Endothelial cell of umbilical vein (primary cell): Measurements from ENCODE around the gene PRPSAP1.
A peak's percentile ranks its signal among the peaks of the same experiment; 100 is the strongest.

ENCODE experiments used
- CTCF ChIP-seq, 2 donors: IDR thresholded peaks; 1 replicate in 1 of 2; 2 replicates in 1 of 2; pipeline ENCODE4 v1.5.1; 2011; ENCODE audit warnings: low read length in 2 of 2, mild to moderate bottlenecking in 2 of 2, moderate library complexity in 2 of 2, control low read depth in 1 of 2, inconsistent platforms in 1 of 2, low read depth in 1 of 2; ENCODE audit not compliant: insufficient read depth in 1 of 2; ENCODE audit errors: extremely low read depth in 1 of 2
- FOS ChIP-seq: IDR thresholded peaks from 2 replicates; pipeline ENCODE4 v1.6.1; 2011; ENCODE audit warnings: mild to moderate bottlenecking, low read length, moderate library complexity, borderline replicate concordance; ENCODE audit not compliant: insufficient read depth
- MYC ChIP-seq: IDR thresholded peaks from one replicate; pipeline ENCODE4 v1.6.1; 2011; ENCODE audit warnings: mild to moderate bottlenecking, low read depth, low read length
- POLR2A ChIP-seq: IDR thresholded peaks from 2 replicates; pipeline ENCODE4 v1.6.1; 2012; ENCODE audit warnings: low read depth, mild to moderate bottlenecking, control low read depth, low read length
- POLR2AphosphoS5 ChIP-seq: IDR thresholded peaks from 2 replicates; pipeline ENCODE4 v1.6.1; 2012; ENCODE audit warnings: low read depth, mild to moderate bottlenecking, control low read depth, low read length, moderate library complexity; ENCODE audit not compliant: insufficient read depth

GRCh38 chr17:76261421-76262215, 92.1 kb downstream of the PRPSAP1 start:
- TF ChIP-seq CTCF (IDR thresholded peaks at IDR 0.05; ENCODE audit: extremely low read depth in 1 of 2, insufficient read depth in 1 of 2, low read depth in 1 of 2, low read length in 2 of 2) = no peak
- TF ChIP-seq POLR2AphosphoS5 = peak; percentile 51
- no peak for TF ChIP-seq POLR2A
- no peak for TF ChIP-seq MYC
- TF ChIP-seq FOS = peak; percentile 43
